HG03354 (cell line): ENCODE measurements around the gene CASP8.
A peak's percentile ranks its signal among the peaks of the same experiment; 100 is the strongest.
"Not testable (repeated sequence)": the region's sequence is repeated elsewhere in the genome, so short reads cannot be mapped to it uniquely, and the experiment has no call there.

ENCODE experiments used
- ATAC-seq: cut with Tn5 transposase; IDR thresholded peaks from one replicate; pipeline ENCODE4 v1.9.1; 2021; ENCODE audit warnings: mild to moderate bottlenecking; ENCODE audit not compliant: unreplicated experiment, poor library complexity, severe bottlenecking

Gene CASP8

GRCh38 chr2:201239167-201239935 lies 21.0 kb upstream of the CASP8 start:
- ATAC-seq, result not testable (repeated sequence)

DNA sequence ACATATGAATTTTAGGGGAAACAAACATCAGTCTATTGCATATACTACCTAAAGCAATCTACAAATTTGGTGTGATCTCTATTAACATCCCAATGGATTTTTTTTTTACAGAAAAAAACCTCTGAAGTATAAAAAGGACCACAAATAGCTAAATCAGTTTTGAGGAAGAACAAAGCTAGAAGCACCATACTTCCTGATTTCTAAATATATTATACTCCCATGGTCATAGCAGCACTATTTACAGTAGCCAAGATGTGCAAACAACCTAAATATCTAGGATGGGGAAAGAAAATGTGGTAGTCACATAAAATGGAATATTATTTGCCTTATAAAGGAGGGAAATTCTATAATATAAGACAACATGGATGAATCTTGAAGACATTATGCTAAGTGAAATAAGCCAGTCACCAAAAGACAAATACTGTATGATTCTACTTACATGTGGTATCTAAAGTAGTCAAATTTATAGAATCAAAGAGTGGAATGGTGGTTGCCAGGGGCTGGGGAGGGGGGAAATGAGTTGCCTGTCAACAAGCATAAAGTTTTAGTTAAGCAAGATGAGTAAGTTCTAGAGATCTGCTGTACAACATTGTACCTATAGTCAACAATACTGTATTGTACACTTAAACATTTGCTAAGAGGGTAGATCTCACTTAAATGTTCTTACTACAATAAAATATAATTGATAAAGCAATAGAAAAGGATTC lies 17.6 kb upstream of the CASP8 start:
- ATAC-seq, result no peak

GRCh38 chr2:201244829-201245228 lies 15.5 kb upstream of the CASP8 start:
- no peak for ATAC-seq

DNA sequence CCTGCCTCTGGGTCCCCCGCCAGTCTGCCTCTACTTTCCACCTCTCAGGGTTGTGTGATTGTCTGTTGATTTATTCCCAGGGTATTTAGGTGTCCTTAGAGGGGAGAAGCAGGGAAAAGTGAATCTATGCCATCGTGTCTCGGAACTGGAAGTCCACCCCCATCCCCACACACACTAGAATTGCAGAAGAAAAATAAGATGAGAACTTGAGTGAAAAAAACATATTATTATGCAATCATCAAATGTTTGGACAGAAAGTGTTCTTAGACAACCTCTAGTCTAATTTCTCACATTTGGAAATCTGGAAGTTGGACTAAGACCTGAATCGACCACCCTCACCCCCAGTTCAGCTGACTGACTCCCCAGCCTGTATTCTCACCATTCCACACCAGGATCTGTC lies 14.1 kb upstream of the CASP8 start:
- ATAC-seq, result no peak

DNA sequence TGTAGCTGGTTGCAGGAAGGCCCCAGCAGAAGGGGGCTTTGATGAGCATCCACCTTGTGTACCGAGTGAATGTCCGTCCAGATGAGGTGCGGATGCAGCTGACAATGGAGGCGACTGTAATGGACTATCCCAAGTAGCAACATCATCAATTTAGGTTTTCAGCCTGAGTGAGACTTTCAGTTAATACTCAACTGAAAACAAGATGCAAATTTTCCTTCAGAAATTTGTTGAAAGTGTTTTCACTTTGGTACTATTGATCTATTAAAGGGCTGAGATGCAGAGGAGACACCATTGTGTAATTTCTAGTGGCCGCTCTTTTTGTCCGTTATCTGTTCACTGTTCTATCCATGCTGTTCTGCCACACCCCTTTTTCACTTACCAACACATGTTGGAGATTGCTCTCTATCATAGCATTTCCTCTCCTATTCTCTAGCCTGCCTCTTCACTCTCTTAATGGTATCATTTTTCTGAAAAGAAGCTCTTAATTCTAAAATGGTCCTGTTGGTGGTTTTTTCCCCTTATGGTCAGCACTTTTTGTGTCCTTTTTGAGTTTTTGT lies 12.0 kb upstream of the CASP8 start:
- no peak for ATAC-seq

GRCh38 chr2:201249889-201250288 lies 10.4 kb upstream of the CASP8 start:
- no peak for ATAC-seq

DNA sequence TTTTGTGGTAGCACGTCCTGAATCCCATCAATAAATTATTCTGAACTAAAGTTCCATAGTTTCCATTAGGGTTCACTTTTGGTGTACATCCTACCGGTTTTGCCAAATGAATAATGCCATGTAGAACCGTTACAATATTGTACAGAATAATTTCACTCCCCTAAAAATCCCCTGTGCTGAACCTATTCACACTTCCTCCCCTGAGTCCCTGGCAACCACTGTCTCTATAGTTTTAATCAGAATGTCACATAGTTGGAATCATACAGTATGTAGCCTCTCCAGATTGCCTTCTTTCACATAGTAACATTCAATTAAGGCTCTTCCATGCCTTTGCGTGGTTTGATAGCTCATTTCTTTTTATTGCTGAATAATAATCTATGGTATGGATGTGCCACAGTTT lies 9.6 kb upstream of the CASP8 start:
- ATAC-seq, result no peak

DNA sequence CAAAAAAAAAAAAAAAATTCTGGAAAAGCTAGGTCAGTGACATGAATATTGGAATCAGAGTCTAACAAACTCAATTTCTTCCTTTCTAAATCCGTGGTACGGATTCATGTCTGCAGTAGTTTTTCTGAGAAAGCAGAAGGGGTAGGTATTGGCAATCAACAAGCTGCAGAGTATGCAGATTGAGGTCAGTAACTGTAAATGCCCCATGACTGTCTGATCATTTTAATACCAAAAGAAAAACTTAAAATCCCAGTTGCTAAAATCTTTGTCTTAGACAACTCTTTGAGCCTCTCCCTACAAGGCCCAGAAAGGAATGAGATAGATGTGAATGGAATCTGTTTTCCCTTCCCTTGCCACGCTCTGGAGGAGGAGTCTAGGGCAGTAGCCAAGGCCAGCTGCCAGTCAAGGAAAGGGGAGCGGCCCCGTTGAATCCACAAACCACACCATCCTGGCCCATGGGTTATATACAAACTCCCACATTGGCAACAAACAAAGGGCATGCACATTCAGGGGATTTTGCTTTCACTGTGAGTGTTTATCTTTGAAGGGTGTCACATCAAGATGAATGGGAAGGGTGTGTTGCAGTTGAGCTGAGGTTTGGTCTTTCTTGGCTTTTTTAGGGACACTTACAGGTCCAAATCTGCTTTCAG lies 6.1 kb upstream of the CASP8 start:
- ATAC-seq, result no peak

- no peak for ATAC-seq
Measured at GRCh38 chr2:201255408-201256033, 4.8 kb upstream of the CASP8 start.

DNA sequence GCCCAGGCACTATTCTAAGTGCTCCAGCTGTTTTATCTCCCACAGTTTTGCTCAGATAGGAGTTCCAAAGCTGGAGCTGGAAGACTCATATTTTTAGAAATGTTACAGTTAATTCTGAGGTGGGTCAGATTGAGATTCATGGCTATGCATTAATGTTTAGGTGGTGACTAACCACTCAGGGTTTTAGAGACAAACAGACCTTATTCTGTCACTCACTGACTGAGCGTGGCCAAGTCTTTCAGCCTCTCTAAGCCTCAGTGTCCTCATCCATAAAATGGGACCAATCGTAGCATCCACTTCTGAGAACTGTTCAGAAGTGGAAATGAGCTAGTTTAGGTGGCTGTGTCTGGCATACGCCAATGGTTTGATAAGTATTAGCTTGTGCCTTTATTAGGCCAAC lies 4.3 kb upstream of the CASP8 start:
- ATAC-seq, result no peak

DNA sequence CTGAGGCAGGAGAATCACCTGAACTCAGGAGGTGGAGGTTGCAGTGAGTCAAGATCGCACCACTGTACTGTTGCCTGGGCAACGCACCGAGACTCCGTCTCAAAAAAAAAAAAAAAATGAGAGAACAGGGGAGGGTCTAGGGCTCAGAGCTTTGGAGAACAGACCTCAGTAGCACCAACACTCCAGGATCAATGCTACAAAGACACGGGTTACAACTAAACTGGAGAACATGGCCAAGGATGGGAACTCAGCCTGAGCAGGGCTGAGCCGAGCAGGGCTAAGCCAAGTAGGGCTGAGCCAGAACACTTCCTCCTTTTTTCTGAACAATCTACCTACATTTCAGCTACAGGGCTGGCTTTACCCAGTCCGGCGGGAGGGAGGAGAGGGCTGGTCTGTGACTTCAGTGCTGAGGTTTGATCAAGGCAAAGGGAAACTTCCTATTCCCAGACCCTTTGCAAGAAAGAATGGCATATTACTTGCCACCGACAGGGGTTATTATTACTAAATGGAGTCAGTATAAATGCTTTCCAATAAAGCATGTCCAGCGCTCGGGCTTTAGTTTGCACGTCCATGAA lies 2.9 kb upstream of the CASP8 start:
- peak; percentile 50 for ATAC-seq

DNA sequence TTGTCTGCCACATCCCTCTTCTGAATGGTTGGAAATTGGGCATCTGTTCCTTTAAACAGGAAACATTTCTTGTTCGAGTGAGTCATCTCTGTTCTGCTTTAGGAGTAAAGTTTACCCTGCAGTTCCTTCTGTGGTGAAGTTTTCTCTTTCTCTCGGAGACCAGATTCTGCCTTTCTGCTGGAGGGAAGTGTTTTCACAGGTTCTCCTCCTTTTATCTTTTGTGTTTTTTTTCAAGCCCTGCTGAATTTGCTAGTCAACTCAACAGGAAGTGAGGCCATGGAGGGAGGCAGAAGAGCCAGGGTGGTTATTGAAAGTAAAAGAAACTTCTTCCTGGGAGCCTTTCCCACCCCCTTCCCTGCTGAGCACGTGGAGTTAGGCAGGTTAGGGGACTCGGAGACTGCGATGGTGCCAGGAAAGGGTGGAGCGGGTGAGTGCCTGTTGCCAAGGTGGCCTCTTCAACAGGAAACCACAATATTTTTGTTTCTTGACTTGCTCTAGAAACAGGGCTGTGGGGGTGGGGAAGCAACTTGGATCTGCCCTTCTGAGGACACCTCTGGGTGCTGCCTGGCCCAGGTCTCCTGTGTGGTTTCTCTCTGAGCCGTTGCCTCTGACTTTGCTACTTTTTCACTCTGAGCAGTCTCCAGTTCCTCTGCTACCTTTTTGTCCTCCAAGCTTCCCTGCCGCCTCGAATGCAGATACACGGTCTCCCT lies 2.2 kb upstream of the CASP8 start:
- ATAC-seq, result peak; percentile 73

DNA sequence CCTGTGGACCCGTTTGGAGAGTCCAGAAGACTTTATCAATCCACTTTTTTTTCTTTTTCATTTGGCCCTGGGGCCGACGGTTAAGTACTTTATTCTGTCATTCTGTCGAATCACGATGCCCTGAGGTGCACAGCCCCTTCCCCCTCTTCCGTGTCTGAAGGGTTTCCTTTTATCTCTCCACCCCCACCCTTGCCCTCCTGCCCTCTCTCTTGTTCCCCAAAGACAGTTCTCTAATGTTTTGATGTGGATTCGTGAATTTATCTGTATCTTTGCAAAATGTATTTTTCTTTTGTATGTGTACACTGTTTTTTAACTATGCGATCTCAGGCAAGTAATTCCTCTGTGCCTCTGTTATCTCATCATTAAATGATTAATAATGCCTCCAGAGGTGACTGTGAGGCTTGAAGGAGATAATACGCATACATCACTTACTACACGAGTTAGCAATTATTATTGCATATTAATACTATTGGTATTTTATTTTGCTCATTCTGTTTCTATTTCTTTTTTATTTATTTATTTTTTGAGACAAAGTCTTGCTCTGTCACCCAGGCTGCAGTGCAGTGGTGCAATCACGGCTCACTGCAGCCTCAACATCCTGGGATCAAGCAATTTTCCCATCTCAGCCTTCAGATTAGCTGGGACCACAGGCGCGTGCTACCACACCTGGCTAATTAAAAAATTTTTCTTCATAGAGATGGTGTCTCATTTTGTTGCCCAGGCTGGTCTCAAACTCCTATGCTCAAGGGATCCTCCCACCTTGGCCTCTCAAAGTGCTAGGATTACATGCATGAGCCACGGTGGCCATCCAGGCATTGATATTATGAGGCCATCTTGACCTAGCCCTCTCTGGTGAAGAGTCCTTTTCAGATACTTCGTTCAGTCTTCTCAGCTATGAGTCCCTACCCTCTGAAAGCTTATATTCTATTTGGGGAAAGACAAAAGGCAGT lies 1.4 kb upstream of the CASP8 start:
- ATAC-seq, result peak; percentile 23

DNA sequence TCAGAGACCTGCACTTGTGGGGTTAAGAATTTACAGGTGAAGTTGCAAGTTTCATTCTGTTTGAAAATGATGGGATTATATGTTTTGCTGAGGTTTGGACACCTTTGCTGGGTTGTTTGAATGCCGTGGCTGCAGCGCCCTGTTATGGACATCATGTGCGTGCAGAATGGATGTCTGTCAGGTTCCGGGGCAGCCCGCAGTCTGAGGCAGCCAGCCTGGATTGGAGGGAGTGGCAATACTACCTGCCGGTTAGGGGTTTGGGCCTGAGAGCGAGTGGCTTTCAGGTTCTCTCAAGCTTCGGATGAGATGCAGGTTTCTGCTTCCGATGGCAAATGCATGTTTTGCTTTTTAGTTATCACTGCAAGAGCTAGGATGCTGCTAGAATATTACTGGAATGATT lies 1.1 kb downstream of the CASP8 start:
- ATAC-seq, result no peak

DNA sequence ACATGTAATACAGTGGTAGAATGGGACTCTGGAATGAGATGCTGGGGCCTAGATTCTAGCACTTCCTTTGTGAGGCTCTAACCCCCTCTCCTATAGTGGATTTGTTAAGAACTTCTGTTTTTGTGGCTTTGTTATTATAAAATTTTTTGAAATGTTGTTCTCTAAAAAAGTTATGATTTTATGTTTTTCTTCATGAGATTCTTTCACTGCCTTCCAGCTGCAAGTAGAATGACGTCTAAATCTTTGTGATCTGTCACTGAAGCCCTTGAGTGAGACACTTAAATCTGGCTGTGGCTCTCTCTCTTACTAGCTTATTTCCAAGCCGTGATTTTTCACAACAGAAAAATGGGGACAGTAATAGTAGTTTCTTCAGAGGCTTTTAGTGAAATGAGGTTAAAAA lies 1.6 kb downstream of the CASP8 start:
- ATAC-seq, result no peak

- no peak for ATAC-seq
Measured at GRCh38 chr2:201262718-201263117, 2.4 kb downstream of the CASP8 start.

GRCh38 chr2:201263779-201264178 lies 3.4 kb downstream of the CASP8 start:
- ATAC-seq, result no peak

GRCh38 chr2:201264472-201265173 lies 4.3 kb downstream of the CASP8 start:
- no peak for ATAC-seq
